Endothelial cell of umbilical vein (primary cell): ENCODE measurements around the gene EHBP1L1. TPM values are rescaled to one million over a fixed set of nuclear protein-coding genes. Genes with fewer than 3 reads are reported as not detected.

Experiments used
- BruUV-seq: library from RNA; stranded (reverse); fragments of 400-500 nt; replicated peaks from 2 replicates; lab custom pipeline; 2021; lab: Mats Ljungman, UMichigan
- CTCF ChIA-PET: fragments of 300-600, 350-600 bp; sonication (Branson Sonifier 250); formaldehyde crosslinking; loops from one replicate; lab custom pipeline; 2021; ENCODE audit warnings: antibody characterized with exemption, inconsistent platforms; lab: Charles Lee
- POLR2A ChIA-PET: fragments of 300-600, 350-600 bp; sonication (Branson Sonifier 250); formaldehyde crosslinking; loops from one replicate; lab custom pipeline; 2021; ENCODE audit warnings: antibody characterized with exemption, inconsistent platforms; lab: Charles Lee
- DNase-seq: peaks from one replicate; pipeline ENCODE4 v3.0.0-alpha.2; 2011; ENCODE audit warnings: low read depth, low spot score
- FAIRE-seq: peaks from 2 replicates; lab custom pipeline; 2011; peaks lifted over from hg19 to GRCh38; lab: Jason Lieb, UNC
- H2AFZ ChIP-seq: 2 replicates; pipeline ENCODE4 v1.6.0; 2012; ENCODE audit warnings: low read depth, low read length, control low read depth, inconsistent platforms
- H3K27ac ChIP-seq: 2 replicates; pipeline ENCODE4 v1.5.1; 2011; ENCODE audit warnings: low read depth, mild to moderate bottlenecking, control low read depth, low read length, moderate library complexity; ENCODE audit not compliant: insufficient read depth
- H3K27me3 ChIP-seq, 2 experiments: 2 replicates each; pipeline versions ENCODE4 v1.6.0 to v1.6.1; 2011; ENCODE audit warnings: low read length in 2 of 2, mixed read lengths in 1 of 2; ENCODE audit not compliant: control insufficient read depth in 2 of 2, insufficient read depth in 2 of 2
- H3K36me3 ChIP-seq, 2 experiments: 2 replicates in 1 of 2; 3 replicates in 1 of 2; pipeline ENCODE4 v1.5.1; 2011; ENCODE audit warnings: low read length in 2 of 2, mild to moderate bottlenecking in 1 of 2, moderate library complexity in 1 of 2; ENCODE audit not compliant: control insufficient read depth in 2 of 2, insufficient read depth in 2 of 2; ENCODE audit errors: extremely low read depth in 1 of 2
- H3K4me1 ChIP-seq: 3 replicates; pipeline ENCODE4 v1.5.1; 2011; ENCODE audit warnings: mild to moderate bottlenecking, low read length; ENCODE audit not compliant: control insufficient read depth, insufficient read depth; ENCODE audit errors: extremely low read depth
- H3K4me2 ChIP-seq: 2 replicates; pipeline ENCODE4 v1.6.1; 2011; ENCODE audit warnings: low read length, control low read depth, mixed read lengths; ENCODE audit not compliant: insufficient read depth
- H3K4me3 ChIP-seq, 3 experiments: fragments of 200-600 bp in 1 of 3; sonication (generic), shearing (Covaris generic) in 1 of 3; replicated peaks in 1 of 3; 2 replicates each; pipeline ENCODE4 v1.5.1; 2011 to 2016; ENCODE audit warnings: control low read depth in 3 of 3, low read length in 3 of 3, mild to moderate bottlenecking in 2 of 3, inconsistent platforms in 1 of 3, low read depth in 1 of 3, moderate library complexity in 1 of 3; ENCODE audit not compliant: insufficient read depth in 1 of 3
- H3K79me2 ChIP-seq: 2 replicates; pipeline ENCODE4 v1.6.0; 2012; ENCODE audit warnings: low read length, inconsistent platforms; ENCODE audit not compliant: control insufficient read depth, insufficient read depth
- H3K9ac ChIP-seq: replicated peaks from 2 replicates; pipeline ENCODE3; 2011; ENCODE audit warnings: low read length, control low read depth; ENCODE audit not compliant: insufficient read depth; ENCODE audit errors: extremely low read depth
- H3K9me1 ChIP-seq: replicated peaks from 3 replicates; pipeline ENCODE4 v1.6.0; 2011; ENCODE audit warnings: mild to moderate bottlenecking, low read length; ENCODE audit not compliant: control insufficient read depth, insufficient read depth; ENCODE audit errors: extremely low read depth
- H3K9me3 ChIP-seq: replicated peaks from 2 replicates; pipeline ENCODE4 v1.5.1; 2012; ENCODE audit warnings: low read length, inconsistent platforms; ENCODE audit not compliant: control insufficient read depth, insufficient read depth
- H4K20me1 ChIP-seq: replicated peaks from 2 replicates; pipeline ENCODE3; 2011; ENCODE audit warnings: mild to moderate bottlenecking, low read length; ENCODE audit not compliant: control insufficient read depth, insufficient read depth; ENCODE audit errors: extremely low read depth
- EZH2 ChIP-seq: IDR thresholded peaks from 2 replicates; pipeline ENCODE4 v1.6.1; 2012; ENCODE audit warnings: borderline replicate concordance, low read depth, mild to moderate bottlenecking, moderate library complexity, low read length, inconsistent platforms; ENCODE audit not compliant: severe bottlenecking
- FOS ChIP-seq: IDR thresholded peaks from 2 replicates; pipeline ENCODE4 v1.6.1; 2011; ENCODE audit warnings: mild to moderate bottlenecking, low read length, moderate library complexity, borderline replicate concordance; ENCODE audit not compliant: insufficient read depth
- GATA2 ChIP-seq: IDR thresholded peaks from 2 replicates; pipeline ENCODE4 v1.7.0; 2011; ENCODE audit warnings: low read depth, mild to moderate bottlenecking, moderate library complexity, mixed read lengths, low read length; ENCODE audit not compliant: insufficient read length, insufficient read depth
- JUN ChIP-seq: IDR thresholded peaks from 2 replicates; pipeline ENCODE4 v1.6.1; 2011; ENCODE audit warnings: borderline replicate concordance, low read depth; ENCODE audit not compliant: insufficient read length, insufficient read depth
- MAX ChIP-seq: IDR thresholded peaks from 2 replicates; pipeline ENCODE4 v1.6.1; 2011; ENCODE audit not compliant: insufficient read depth, insufficient read length
- MYC ChIP-seq: IDR thresholded peaks from one replicate; pipeline ENCODE4 v1.6.1; 2011; ENCODE audit warnings: mild to moderate bottlenecking, low read depth, low read length
- POLR2A ChIP-seq: IDR thresholded peaks from 2 replicates; pipeline ENCODE4 v1.6.1; 2012; ENCODE audit warnings: low read depth, mild to moderate bottlenecking, control low read depth, low read length
- POLR2AphosphoS5 ChIP-seq: IDR thresholded peaks from 2 replicates; pipeline ENCODE4 v1.6.1; 2012; ENCODE audit warnings: low read depth, mild to moderate bottlenecking, control low read depth, low read length, moderate library complexity; ENCODE audit not compliant: insufficient read depth
- dilution Hi-C: fragments of 300-500 bp; cut with MboI; formaldehyde crosslinking; loops from one replicate; pipeline ENCODE4 v1.15.0; 2019; ENCODE audit warnings: low sequenced_read_pairs; ENCODE audit not compliant: extremely low pct_ligation_motif_present
- intact Hi-C: fragments of 100-400 bp; cut with micrococcal nuclease; formaldehyde crosslinking; loops from one replicate; pipeline ENCODE4 v1.10.0; 2022
- polyA plus RNA-seq, 4 experiments: library from polyadenylated mRNA; depleted of rRNA in 3 of 4; stranded (reverse) in 3 of 4; unstranded in 1 of 4; fragments of >200 nt; gene quantifications; 2 replicates each; pipeline versions ENCODE4 v1.2.1 to v1.2.3, GENCODE V29; 2011 to 2012; ENCODE audit warnings: missing spikeins in 1 of 4
- total RNA-seq: library from RNA; stranded (reverse); gene quantifications from 2 replicates; pipeline ENCODE4 v1.2.3, GENCODE V29; 2021
- TF ChIP-seq, protein P1 (sequence below), 2 donors: IDR thresholded peaks; 1 replicate in 1 of 2; 2 replicates in 1 of 2; pipeline ENCODE4 v1.5.1; 2011; ENCODE audit warnings: low read length in 2 of 2, mild to moderate bottlenecking in 2 of 2, moderate library complexity in 2 of 2, control low read depth in 1 of 2, inconsistent platforms in 1 of 2, low read depth in 1 of 2; ENCODE audit not compliant: insufficient read depth in 1 of 2; ENCODE audit errors: extremely low read depth in 1 of 2

The EHBP1L1 gene
- total and polyA plus RNA-seq, 2 donors (not counting 3 experiments of a cell fraction or from before 2014, with no cell fraction given), result 12.7 to 19.7 TPM

GRCh38 chr11:65528819-65529350, 47.0 kb upstream of the EHBP1L1 start:
- POLR2A ChIA-PET, result no interaction called here
- no peak overlapping the region for H3K4me3 ChIP-seq
- H2AFZ ChIP-seq, result no peak overlapping the region
- FAIRE-seq (no peak), DNase-seq (no peak)
- BruUV-seq, result no TSS peak
- no peaks in the 10 kb centered on the region for H3K27me3 ChIP-seq
- CTCF ChIA-PET, result interaction anchor here (0.8 kb wide), 1 partner anchor 12 kb away, joined by 3 read pairs; no protein-coding TSS in a partner anchor
- H3K4me1 ChIP-seq, result peaks cover 11% of the 10 kb centered on the region
- peaks cover 21% of the 10 kb centered on the region for H3K79me2 ChIP-seq
- no peak overlapping the region for H3K9ac ChIP-seq
- no peak for TF ChIP-seq POLR2A
- TF ChIP-seq EZH2, result no peak
- no peak for TF ChIP-seq JUN
- no peak for TF ChIP-seq GATA2
- TF ChIP-seq, protein P1, sequence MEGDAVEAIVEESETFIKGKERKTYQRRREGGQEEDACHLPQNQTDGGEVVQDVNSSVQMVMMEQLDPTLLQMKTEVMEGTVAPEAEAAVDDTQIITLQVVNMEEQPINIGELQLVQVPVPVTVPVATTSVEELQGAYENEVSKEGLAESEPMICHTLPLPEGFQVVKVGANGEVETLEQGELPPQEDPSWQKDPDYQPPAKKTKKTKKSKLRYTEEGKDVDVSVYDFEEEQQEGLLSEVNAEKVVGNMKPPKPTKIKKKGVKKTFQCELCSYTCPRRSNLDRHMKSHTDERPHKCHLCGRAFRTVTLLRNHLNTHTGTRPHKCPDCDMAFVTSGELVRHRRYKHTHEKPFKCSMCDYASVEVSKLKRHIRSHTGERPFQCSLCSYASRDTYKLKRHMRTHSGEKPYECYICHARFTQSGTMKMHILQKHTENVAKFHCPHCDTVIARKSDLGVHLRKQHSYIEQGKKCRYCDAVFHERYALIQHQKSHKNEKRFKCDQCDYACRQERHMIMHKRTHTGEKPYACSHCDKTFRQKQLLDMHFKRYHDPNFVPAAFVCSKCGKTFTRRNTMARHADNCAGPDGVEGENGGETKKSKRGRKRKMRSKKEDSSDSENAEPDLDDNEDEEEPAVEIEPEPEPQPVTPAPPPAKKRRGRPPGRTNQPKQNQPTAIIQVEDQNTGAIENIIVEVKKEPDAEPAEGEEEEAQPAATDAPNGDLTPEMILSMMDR (IDR thresholded peaks at IDR 0.05; ENCODE audit: extremely low read depth in 1 of 2, insufficient read depth in 1 of 2, low read depth in 1 of 2, low read length in 2 of 2), result no peak
- TF ChIP-seq POLR2AphosphoS5, result no peak
- no peak for TF ChIP-seq MYC
- no peak for TF ChIP-seq FOS
- TF ChIP-seq MAX, result no peak
- intact Hi-C loops, result no loop called here
- H3K36me3 ChIP-seq, result peaks cover 16 to 43% of the 10 kb centered on the region in 2 experiments
- H3K4me2 ChIP-seq, result no peak overlapping the region
- H4K20me1 ChIP-seq, result no peaks in the 10 kb centered on the region
- H3K27ac ChIP-seq, result no peak overlapping the region
- no peaks in the 10 kb centered on the region for H3K9me1 ChIP-seq
- no peaks in the 10 kb centered on the region for H3K9me3 ChIP-seq
- dilution Hi-C loops, result no loop called here
